Peyer's patch (tissue), 4 donors: ENCODE measurements around the gene TCF4.

ENCODE experiments used
- CTCF ChIP-seq, 6 experiments: fragments of 450-650 bp in 4 of 6; fragments of 200-600 bp in 2 of 6; sonication (generic) in 1 of 6; IDR thresholded peaks; one replicate each; pipeline ENCODE4 v1.5.1; 2017 to 2019; ENCODE audit warnings: antibody characterized with exemption in 6 of 6, mild to moderate bottlenecking in 3 of 6, moderate library complexity in 1 of 6
- POLR2A ChIP-seq, 2 donors: fragments of 450-650 bp; IDR thresholded peaks; one replicate each; pipeline ENCODE4 v1.5.1; 2017; ENCODE audit warnings: antibody characterized with exemption in 2 of 2, mild to moderate bottlenecking in 2 of 2, moderate library complexity in 2 of 2

- TF ChIP-seq POLR2A (IDR thresholded peaks at IDR 0.05) (no peak), CTCF (IDR thresholded peaks at IDR 0.05) (no peak)
These were observed 298.2 kb downstream of the TCF4 start for GRCh38 chr18:55289775-55290174.
